ENCODE results near the gene ESRRB.

DNA sequence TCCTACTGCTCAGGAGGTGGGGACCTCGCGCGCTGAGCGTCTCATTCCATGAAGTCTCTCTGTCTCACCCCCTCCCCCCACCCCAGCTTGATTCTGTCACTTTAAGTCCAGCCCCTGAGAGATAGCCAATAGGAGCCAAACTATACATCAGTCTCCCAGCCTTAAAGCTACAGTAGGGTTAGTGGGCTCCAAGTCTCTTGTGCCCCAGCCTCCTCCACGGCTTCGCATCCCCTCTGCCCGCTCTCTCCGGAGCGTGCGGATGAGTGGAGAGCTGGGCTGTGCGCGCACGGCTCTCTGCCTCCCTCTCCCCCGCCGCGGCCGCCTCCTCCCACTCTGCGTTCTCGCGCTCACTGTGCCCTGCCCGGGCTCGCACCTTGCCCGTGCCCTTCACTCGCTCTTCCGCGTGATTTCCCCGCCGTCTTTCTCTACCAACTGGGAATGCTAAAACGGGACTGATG, at the start of gene ESRRB:
- TF ChIP-seq, protein P1, sequence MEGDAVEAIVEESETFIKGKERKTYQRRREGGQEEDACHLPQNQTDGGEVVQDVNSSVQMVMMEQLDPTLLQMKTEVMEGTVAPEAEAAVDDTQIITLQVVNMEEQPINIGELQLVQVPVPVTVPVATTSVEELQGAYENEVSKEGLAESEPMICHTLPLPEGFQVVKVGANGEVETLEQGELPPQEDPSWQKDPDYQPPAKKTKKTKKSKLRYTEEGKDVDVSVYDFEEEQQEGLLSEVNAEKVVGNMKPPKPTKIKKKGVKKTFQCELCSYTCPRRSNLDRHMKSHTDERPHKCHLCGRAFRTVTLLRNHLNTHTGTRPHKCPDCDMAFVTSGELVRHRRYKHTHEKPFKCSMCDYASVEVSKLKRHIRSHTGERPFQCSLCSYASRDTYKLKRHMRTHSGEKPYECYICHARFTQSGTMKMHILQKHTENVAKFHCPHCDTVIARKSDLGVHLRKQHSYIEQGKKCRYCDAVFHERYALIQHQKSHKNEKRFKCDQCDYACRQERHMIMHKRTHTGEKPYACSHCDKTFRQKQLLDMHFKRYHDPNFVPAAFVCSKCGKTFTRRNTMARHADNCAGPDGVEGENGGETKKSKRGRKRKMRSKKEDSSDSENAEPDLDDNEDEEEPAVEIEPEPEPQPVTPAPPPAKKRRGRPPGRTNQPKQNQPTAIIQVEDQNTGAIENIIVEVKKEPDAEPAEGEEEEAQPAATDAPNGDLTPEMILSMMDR (IDR thresholded peaks at IDR 0.05), result no peak
- no peak for TF ChIP-seq ZFX (IDR thresholded peaks at IDR 0.05; ENCODE audit: borderline replicate concordance)
